GM12864 (cell line): Measurements from ENCODE around the gene PAQR3.

Experiments
- DNase-seq: peaks from one replicate; pipeline ENCODE4 v3.0.0-alpha.2; 2011; ENCODE audit warnings: low read depth
- H3K4me3 ChIP-seq: 2 replicates; pipeline ENCODE4 v1.5.1; 2011; ENCODE audit warnings: mild to moderate bottlenecking, low read depth, low read length, control low read depth
- TF ChIP-seq, protein P1 (sequence below): IDR thresholded peaks from 2 replicates; pipeline ENCODE4 v1.5.1; 2011; ENCODE audit warnings: low read depth, mild to moderate bottlenecking, moderate library complexity, low read length, control low read depth, inconsistent platforms; ENCODE audit errors: missing control alignments

Gene PAQR3

DNA sequence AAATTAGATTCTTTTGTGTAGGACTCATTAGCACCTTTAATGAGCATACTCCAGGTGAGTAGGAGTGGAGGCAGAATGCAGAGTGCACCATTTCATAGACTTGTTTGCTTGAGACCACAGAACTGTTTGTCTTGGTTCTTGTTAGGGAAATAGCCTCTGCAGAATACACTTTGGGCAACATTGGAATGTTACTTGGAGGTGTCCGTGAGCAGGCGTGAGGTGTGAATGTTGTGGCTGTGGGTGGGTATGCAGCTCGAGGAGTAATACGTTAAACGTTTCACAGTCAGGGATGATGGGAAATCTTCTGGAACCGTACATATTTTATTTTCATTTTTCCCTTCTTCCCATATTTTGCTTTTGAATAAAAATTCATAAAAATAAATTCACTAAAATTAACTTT is 31.6 kb downstream of the PAQR3 start:
- no peak overlapping the region for H3K4me3 ChIP-seq
- TF ChIP-seq, protein P1, sequence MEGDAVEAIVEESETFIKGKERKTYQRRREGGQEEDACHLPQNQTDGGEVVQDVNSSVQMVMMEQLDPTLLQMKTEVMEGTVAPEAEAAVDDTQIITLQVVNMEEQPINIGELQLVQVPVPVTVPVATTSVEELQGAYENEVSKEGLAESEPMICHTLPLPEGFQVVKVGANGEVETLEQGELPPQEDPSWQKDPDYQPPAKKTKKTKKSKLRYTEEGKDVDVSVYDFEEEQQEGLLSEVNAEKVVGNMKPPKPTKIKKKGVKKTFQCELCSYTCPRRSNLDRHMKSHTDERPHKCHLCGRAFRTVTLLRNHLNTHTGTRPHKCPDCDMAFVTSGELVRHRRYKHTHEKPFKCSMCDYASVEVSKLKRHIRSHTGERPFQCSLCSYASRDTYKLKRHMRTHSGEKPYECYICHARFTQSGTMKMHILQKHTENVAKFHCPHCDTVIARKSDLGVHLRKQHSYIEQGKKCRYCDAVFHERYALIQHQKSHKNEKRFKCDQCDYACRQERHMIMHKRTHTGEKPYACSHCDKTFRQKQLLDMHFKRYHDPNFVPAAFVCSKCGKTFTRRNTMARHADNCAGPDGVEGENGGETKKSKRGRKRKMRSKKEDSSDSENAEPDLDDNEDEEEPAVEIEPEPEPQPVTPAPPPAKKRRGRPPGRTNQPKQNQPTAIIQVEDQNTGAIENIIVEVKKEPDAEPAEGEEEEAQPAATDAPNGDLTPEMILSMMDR: no peak
- DNase-seq: no peak

DNA sequence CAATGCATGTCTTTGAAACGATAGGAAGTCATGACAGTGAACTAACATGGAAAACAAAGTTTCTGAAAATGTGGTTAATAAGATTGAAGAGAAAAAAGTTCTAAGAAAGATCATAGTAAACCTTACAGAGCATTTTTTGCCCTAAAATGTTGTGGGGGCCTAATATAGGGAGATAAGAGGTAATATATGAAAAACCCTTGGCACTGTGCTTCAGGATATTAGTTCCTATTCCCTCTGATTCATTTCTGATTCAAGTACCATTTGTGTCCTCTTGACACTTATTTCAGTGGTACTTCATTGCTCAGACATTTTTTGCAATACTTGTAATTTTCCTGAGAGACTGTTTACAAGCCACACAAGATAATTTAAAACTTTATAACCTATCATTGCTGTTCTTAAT is 35.1 kb downstream of the PAQR3 start:
- H3K4me3 ChIP-seq: no peak overlapping the region
- no peak for DNase-seq
- TF ChIP-seq, protein P1: no peak

DNA sequence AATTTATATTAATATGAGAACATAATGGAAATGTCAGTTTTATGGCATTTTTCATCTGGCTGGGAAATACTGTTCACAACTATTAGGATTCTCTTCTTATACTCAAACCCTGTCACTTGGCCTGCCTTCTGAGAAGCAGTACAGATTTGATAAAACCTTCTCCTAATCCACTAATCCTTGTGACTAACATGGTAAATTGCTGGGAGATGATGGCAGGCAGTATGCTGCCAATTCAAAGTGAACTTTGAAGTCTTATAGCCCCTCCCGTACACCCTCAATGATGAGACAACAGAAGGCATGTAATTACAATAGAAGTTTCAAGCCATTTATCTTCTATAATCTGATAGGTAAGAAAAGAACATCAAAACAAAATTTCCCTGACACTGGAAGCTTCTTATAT is 36.9 kb downstream of the PAQR3 start:
- DNase-seq: no peak
- no peak overlapping the region for H3K4me3 ChIP-seq
- TF ChIP-seq, protein P1: no peak

DNA sequence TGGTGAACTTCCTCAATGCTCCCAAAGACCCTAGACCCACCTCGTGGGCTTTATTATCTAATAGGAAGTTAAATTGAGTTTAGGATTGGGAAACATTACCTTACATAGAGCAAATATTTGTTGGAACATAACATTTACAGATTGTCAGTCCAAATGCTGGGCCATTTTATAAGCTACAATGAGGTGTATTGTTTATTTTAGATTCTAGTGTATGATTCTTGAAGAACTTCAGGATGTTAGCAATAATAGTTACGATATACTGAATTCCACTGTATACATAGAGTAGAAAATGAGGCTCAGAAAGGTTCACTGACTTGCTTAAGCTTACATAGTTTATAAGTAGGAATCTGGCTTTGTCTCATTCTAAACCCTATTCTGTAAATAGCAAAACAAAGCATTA is 37.4 kb downstream of the PAQR3 start:
- no peak for DNase-seq
- TF ChIP-seq, protein P1: no peak
- no peak overlapping the region for H3K4me3 ChIP-seq

DNA sequence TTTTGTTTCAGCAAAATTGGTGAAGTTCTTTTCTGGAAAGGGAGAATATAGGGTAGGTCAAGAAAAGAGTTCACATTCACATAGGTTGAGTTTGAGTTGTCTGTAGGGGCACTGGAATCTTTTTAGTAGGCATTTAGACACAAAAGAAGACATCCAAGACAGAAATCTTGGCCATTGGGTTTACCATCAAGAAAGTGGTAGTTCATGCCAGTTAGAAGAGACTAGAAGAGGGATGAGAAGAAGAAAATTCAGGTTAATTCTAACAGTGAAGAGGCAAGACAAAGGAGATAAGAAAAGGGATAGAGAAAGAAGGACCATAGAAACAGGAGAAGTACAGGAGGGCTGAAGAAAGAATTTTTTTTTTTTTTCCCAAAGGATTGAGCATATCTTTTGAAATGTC is 39.9 kb downstream of the PAQR3 start:
- no peak for DNase-seq
- H3K4me3 ChIP-seq: no peak overlapping the region
- TF ChIP-seq, protein P1: no peak

DNA sequence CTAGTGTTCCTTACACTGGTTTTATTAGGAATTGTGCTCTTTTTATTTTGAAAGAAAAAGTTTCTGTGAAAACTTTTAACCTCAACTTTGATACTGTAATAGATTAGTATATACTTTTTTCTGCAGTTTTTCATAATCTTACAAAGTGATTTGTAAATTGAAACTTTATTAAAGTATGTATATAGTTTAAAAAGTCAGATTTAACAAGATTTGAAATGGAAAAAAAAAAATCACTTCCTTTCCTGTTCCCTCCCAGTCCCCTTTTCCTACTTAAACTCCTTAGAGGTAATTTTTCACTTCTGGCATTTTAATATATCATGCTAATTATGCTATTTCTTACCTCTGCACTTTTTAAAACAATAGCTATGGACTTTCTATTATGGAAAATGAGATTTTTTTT is 49.3 kb downstream of the PAQR3 start:
- no peak overlapping the region for H3K4me3 ChIP-seq
- TF ChIP-seq, protein P1: no peak
- no peak for DNase-seq

DNA sequence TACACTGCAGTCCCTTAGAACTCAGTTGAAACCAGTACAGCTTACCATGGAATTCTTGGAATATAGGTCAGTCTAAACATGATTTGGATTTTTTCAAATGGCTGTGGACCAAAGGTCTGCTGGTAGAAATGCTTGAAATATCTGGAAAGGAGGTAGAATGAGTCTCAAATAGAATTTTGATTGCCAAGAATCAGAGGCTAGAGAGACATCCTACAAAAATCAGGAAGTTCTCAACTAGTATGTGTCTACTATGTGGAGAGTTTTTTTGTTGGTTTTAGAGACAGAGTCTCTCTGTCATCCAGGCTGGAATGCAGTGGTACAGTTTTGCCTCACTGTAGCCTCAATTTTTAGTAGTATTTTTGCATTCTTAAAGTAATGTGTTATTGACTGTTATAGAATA is 53.6 kb downstream of the PAQR3 start:
- no peak overlapping the region for H3K4me3 ChIP-seq
- DNase-seq: no peak
- TF ChIP-seq, protein P1: no peak
